HG03457 (cell line): ENCODE measurements around the gene PRCP.
"Not testable (repeated sequence)": the region's sequence is repeated elsewhere in the genome, so short reads cannot be mapped to it uniquely, and the experiment has no call there.

Experiments
- ATAC-seq: cut with Tn5 transposase; IDR thresholded peaks from one replicate; pipeline ENCODE4 v1.9.1; 2021; ENCODE audit warnings: moderate number of reproducible peaks; ENCODE audit not compliant: unreplicated experiment

The PRCP gene

GRCh38 chr11:82872377-82873150 is 27.7 kb downstream of the PRCP start:
- no peak for ATAC-seq

GRCh38 chr11:82871646-82872045 is 28.6 kb downstream of the PRCP start:
- ATAC-seq = no peak

GRCh38 chr11:82869657-82870056 is 30.6 kb downstream of the PRCP start:
- ATAC-seq = no peak

GRCh38 chr11:82867495-82868082 is 32.6 kb downstream of the PRCP start:
- ATAC-seq = no peak

DNA sequence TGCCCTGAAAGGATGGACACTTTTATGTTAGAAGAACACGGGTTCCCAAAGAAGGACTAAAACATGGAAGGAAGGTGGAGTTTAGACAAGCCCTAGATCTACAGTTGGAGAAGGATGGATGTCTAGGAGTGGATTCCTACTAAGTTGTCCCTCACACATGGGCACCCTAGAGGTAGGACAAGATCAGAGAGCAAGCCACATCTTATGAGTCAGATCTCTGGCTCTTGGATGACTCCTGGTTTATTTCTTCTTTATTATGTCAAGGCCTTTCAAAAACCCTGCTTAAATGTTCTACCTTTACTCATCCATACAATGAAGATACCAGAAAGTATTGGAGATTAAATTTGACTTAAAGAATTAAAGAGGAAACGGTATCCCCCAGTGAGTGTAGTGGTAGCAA is 34.4 kb downstream of the PRCP start:
- ATAC-seq = no peak

DNA sequence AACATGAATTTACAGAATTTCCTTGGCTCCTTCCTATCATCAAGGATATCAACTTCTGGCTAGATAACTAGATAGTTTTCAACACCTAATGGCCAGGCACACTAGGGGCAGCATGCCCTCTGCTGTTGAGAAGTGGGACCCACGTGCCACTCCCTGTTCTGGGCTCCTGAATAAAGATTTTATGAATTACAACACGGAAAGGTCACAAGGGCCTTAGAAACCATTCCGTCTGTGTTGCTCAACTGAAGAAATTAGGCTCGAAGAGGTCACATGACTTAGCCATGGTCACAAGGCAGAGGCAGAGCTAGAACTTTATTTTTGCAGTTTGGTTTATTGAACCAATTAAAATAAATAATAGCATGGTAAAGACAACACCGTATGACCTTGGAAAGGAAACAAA is 36.0 kb downstream of the PRCP start:
- no peak for ATAC-seq

GRCh38 chr11:82863209-82863608 is 37.0 kb downstream of the PRCP start:
- ATAC-seq = no peak

DNA sequence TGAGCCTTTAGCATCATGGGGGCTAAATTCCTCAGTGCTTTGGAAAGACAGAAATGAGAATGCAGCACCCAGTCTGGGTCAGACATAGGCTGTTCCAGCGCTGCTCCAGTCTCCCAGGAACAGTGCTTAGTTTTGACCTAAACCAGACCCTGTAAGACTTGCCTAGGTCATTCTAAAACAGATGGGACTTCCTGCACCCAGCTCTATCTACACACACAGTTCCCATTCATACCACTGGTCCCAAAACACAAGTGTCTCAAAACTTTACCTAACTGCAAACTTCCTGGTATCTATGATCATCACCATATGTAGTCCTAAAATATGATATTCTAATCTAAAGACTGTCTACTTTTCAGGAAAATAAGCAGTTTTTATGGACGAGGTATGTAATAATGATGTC is 37.9 kb downstream of the PRCP start:
- no peak for ATAC-seq

GRCh38 chr11:82859750-82860149 is 40.5 kb downstream of the PRCP start:
- no peak for ATAC-seq

- ATAC-seq = no peak
These were observed 41.6 kb downstream of the PRCP start for GRCh38 chr11:82858556-82859091.

DNA sequence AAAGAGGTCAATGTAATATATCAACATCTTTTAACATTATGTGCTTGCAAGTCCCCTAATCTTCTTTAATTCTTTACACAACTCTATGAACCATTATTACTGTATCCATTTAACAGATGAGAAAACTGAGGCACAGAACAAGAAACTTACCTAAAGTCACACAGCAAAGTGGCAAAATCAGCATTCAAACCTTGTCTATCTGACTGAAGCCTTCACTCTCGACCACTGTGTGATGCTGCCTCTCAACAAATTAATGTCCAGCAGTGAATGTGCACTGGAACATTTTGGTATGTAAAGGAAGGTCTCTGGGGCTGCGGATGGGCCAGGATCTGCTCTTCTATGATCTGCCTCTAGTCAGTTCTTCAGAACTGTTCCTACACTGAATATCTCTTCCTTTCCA is 42.1 kb downstream of the PRCP start:
- no peak for ATAC-seq

DNA sequence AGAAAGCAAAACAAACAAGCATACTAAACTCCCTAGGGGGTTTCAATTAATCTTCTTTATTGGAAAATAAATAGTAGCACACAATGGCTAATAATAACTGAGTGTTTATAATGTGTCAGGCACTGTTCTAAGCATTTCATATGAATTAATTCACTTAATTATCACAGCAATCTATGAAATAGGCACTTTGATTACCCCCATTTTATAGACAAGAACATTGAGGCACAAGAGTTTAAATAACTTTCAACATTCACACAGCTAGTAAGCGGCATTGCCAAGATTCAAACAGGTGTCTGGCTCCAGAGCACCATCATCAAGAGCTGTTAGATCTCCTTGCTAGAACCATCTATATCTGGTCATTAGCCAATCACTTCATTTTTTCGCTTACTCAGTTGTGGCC is 43.1 kb downstream of the PRCP start:
- no peak for ATAC-seq

- no peak for ATAC-seq
These were observed 44.6 kb downstream of the PRCP start for GRCh38 chr11:82855616-82856015.

DNA sequence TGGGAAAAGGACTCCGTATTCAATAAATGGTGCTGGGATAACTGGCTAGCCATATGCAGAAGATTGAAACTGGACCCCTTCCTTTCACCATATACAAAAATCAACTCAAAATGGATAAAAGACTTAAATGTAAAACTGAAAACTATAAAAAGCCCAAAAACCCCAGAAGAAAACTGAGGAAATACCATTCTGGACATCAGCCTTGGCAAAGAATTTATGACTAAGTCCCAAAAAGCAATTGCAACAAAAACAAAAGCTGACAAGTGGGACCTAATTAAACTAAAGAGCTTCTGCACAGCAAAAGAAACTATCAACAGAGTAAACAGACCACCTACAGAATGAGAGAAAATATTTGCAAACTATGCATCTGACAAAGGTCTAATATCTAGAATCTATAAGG is 45.3 kb downstream of the PRCP start:
- not testable (repeated sequence) for ATAC-seq

- no peak for ATAC-seq
These were observed 46.0 kb downstream of the PRCP start for GRCh38 chr11:82854242-82854641.

DNA sequence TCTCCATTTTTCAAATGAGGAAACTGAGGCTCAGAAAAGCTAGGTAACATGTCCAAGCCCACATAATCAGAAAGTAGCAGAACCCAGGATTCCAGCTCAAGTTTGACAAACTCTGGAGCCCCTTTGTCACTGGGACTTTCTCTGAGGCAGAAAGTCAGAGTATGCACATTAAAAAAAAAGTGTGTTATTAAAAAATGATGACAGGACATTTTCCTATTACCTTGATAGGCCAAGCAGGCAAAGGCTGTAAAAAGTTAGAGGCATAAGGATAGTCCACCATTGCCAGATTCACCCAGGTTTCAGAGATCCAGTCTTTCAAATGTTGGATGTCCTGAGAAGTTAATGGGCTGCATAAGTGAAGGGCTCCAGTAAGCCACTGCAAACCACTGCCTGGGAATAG is 51.4 kb downstream of the PRCP start:
- no peak for ATAC-seq

DNA sequence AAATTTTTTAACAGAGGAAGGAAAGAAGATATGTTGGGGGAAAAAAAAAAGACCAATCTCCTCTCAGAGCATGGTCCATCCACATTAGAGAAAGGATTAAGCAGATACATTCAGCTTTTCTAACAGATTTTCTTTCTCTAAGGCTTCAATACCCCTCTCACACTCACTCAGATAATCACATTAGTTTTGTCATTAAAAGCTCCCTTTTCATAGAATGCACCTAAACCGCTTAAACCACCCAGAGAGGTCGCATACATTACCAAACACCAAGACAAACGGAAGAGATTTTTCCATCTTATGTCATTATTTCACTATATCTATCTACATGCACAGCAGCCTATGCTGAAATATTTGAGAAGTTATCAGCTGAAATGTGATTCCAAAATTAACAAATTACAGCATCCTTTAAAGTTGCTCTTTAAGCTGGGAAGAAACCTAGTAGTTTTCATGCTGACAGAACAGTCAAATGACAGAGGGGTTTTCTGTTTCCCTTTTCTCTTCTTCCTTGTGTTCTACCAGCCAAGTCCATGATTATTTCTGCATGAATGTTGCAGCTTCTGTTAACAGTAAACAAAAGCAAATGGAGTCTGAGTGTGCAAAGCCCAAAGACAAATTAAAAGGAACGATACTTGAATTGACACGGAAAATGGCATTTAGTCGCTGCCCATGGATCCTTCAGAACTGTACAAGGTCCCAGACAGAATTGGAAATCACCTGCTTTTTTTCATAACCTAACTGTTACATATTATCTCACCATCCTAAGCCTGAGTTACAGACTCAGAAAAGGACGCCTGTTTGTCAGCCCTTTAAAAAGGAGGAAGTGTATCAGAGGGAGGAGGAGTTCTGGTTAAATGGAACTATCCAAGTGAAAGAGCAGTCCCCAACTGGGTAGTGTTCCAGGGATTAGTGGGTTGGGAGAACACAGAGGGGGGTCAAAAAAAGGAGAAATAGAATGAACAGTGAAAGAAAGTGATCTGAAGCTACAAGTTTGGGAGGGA is 54.6 kb downstream of the PRCP start:
- ATAC-seq = no peak

- no peak for ATAC-seq
These were observed 57.0 kb downstream of the PRCP start for GRCh38 chr11:82843057-82843795.

GRCh38 chr11:82842019-82842418 is 58.2 kb downstream of the PRCP start:
- no peak for ATAC-seq

- no peak for ATAC-seq
These were observed 62.6 kb downstream of the PRCP start for GRCh38 chr11:82837650-82838049.

GRCh38 chr11:82832983-82833382 is 67.2 kb downstream of the PRCP start:
- no peak for ATAC-seq
